ENCODE data around the gene RPS3. TPM values are rescaled to one million over a fixed set of nuclear protein-coding genes. Genes with fewer than 3 reads are reported as not detected.

The RPS3 gene
- total and polyA plus RNA-seq, 9 of the 15 experiments (the other 6 are each of a cell fraction or from before 2014, with no cell fraction given), result 2,700 to 5,771 (median 3,679) TPM

- H3K4me3 ChIP-seq, result no peak overlapping the region
- H2AFZ ChIP-seq (ENCODE audit: low read depth, low read length), result no peak overlapping the region
- CTCF ChIA-PET (ENCODE audit: low intra/inter-chr PET ratio), result interaction anchor here (0.6 to 3.5 kb wide), 8 partner anchors 53 to 820 kb away, joined by 3 to 38 read pairs (median 7); no protein-coding TSS in a partner anchor
- no peak overlapping the region for H3K9ac ChIP-seq (ENCODE audit: insufficient read depth in 1 of 2, low read depth in 2 of 2, low read length in 2 of 2)
- H3K4me1 ChIP-seq (replicated peaks in 1 of 2; ENCODE audit: control insufficient read depth in 2 of 2, insufficient read depth in 2 of 2, low read length in 2 of 2), result peaks cover 15 to 19% of the 10 kb centered on the region in 2 experiments
- ATAC-seq (no peak), DNase-seq (ENCODE audit: extremely low read depth in 1 of 4, low spot score in 3 of 4) (no peak), FAIRE-seq (no peak)
- H3K27ac ChIP-seq (ENCODE audit: extremely low read depth, low read depth, low read length), result no peak overlapping the region
- no peaks in the 10 kb centered on the region for H3K9me3 ChIP-seq (replicated peaks; ENCODE audit: control insufficient read depth, insufficient read depth, low read depth, low read length)
- intact Hi-C loops (cut with micrococcal nuclease), result loop anchor here (1.0 to 5.0 kb wide), 3 partner anchors 57 to 484 kb away; no protein-coding TSS in a partner anchor
- no peak overlapping the region for H3K4me2 ChIP-seq (ENCODE audit: insufficient read depth, low read length)
- no peaks in the 10 kb centered on the region for H3K36me3 ChIP-seq (ENCODE audit: control insufficient read depth, insufficient read depth, low read length)
- POLR2A ChIA-PET, result interaction anchor here (0.5 to 3.1 kb wide), 8 partner anchors 11 to 421 kb away, joined by 3 to 29 read pairs (median 4); partner anchors contain the start of gene RPS3
- no peaks in the 10 kb centered on the region for H3K79me2 ChIP-seq (ENCODE audit: control insufficient read depth, insufficient read depth, low read length)
- BruUV-seq (replicated peaks), result no TSS peak
- no peaks in the 10 kb centered on the region for H4K20me1 ChIP-seq (replicated peaks; ENCODE audit: control insufficient read depth, insufficient read depth, low read length)
- 32% methylated on average over 3 of the region's 3 CpGs for WGBS (ENCODE audit: insufficient coverage, low coverage, missing lambda C conversion rate)
- in situ Hi-C loops (cut with MboI), result no loop called here
- H3K9me1 ChIP-seq (ENCODE audit: control insufficient read depth, insufficient read depth, low read length), result no peaks in the 10 kb centered on the region
- no peaks in the 10 kb centered on the region for H3K27me3 ChIP-seq (ENCODE audit: control insufficient read depth in 2 of 2, insufficient read depth in 2 of 2, low read length in 2 of 2)
- no peak for TF ChIP-seq BDP1 (IDR thresholded peaks at IDR 0.05; ENCODE audit: insufficient read depth, insufficient read length)
- no peak for TF ChIP-seq ZBTB2 (IDR thresholded peaks at IDR 0.05)
- TF ChIP-seq ASH1L (IDR thresholded peaks at IDR 0.05; ENCODE audit: borderline replicate concordance, low read depth, partially characterized antibody), result no peak
- no peak for TF ChIP-seq POLR2G (IDR thresholded peaks at IDR 0.05; ENCODE audit: low read depth, low read length)
- TF ChIP-seq TCFL5 (CRISPR knock-in tag; conservative IDR thresholded peaks at IDR 0.05), result no peak
- TF ChIP-seq ZNF121 (CRISPR knock-in tag; conservative IDR thresholded peaks at IDR 0.05), result 0 out of 2 replicates have a peak, but pooled peaks have one; percentile 44
Observed at GRCh38 chr11:75387736-75388294, 11.5 kb upstream of the RPS3 start.

All from K562 (cell line).